Hepatocyte (in vitro differentiated cells): ENCODE data around the gene TMPRSS11A.

Source experiments
- CTCF ChIP-seq: fragments of 200-600 bp; sonication (generic); IDR thresholded peaks from 2 replicates; pipeline ENCODE4 v1.5.1; 2016; ENCODE audit warnings: antibody characterized with exemption, mild to moderate bottlenecking; ENCODE audit not compliant: poor library complexity
- EZH2 ChIP-seq: fragments of 200-600 bp; sonication (generic); IDR thresholded peaks from 2 replicates; pipeline ENCODE4 v1.6.1; 2016; ENCODE audit warnings: antibody characterized with exemption, mild to moderate bottlenecking, borderline replicate concordance
- EZH2phosphoT487 ChIP-seq: fragments of 200-600 bp; sonication (generic); IDR thresholded peaks from one replicate; pipeline ENCODE4 v1.6.1; 2018; ENCODE audit warnings: antibody characterized with exemption, mild to moderate bottlenecking, low read depth, moderate library complexity; ENCODE audit not compliant: unreplicated experiment, severe bottlenecking

GRCh38 chr4:67907650-67908049, 55.6 kb downstream of the TMPRSS11A start:
- TF ChIP-seq EZH2phosphoT487 (no peak), CTCF (no peak), EZH2 (no peak)
